ENCODE data around the gene DPYSL4. TPM values are rescaled to one million over a fixed set of nuclear protein-coding genes. Genes with fewer than 3 reads are reported as not detected.

The DPYSL4 gene
- total RNA-seq, 4 donors from 2014 or later = 1.5 to 5.0 TPM; not detected in 2

GRCh38 chr10:132232023-132232951 is 45.5 kb downstream of the DPYSL4 start:
- TF ChIP-seq CTCF (IDR thresholded peaks at IDR 0.05) (no peak), POLR2A (IDR thresholded peaks at IDR 0.05) (no peak)
- no peak for DNase-seq
- Histone ChIP-seq H3K27ac (no peak overlapping the region), H3K9me3 (no peaks in the 10 kb centered on the region), H3K27me3 (no peaks in the 10 kb centered on the region), H3K4me3 (no peak overlapping the region), H3K36me3 (no peaks in the 10 kb centered on the region), H3K4me1 (peaks cover 0 to 2% of the 10 kb centered on the region in 2 donors)
- intact Hi-C loops (cut with DNase I; ENCODE audit: low total_unique reads) = no loop called here

GRCh38 chr10:132232981-132233380 is 46.2 kb downstream of the DPYSL4 start:
- intact Hi-C loops (cut with DNase I; ENCODE audit: low total_unique reads) = no loop called here
- TF ChIP-seq CTCF (IDR thresholded peaks at IDR 0.05) = no peak

GRCh38 chr10:132233501-132234085 is 46.8 kb downstream of the DPYSL4 start:
- no peak overlapping the region for H3K4me3 ChIP-seq
- H3K36me3 ChIP-seq = no peaks in the 10 kb centered on the region
- TF ChIP-seq CTCF (IDR thresholded peaks at IDR 0.05) = no peak
- no peak for TF ChIP-seq POLR2A (IDR thresholded peaks at IDR 0.05)
- no peaks in the 10 kb centered on the region for H3K9me3 ChIP-seq
- intact Hi-C loops (cut with DNase I; ENCODE audit: low total_unique reads) = no loop called here
- H3K4me1 ChIP-seq = peaks cover 0 to 2% of the 10 kb centered on the region in 2 donors
- no peak overlapping the region for H3K27ac ChIP-seq
- DNase-seq = no peak
- no peaks in the 10 kb centered on the region for H3K27me3 ChIP-seq

More at GRCh38 chr10:132232981-132233380, 46.2 kb downstream of the DPYSL4 start:
- DNase-seq = no peak
- H3K4me3 ChIP-seq = no peak overlapping the region
- no peak overlapping the region for H3K27ac ChIP-seq
- no peaks in the 10 kb centered on the region for H3K36me3 ChIP-seq
- H3K27me3 ChIP-seq = no peaks in the 10 kb centered on the region
- H3K4me1 ChIP-seq = peaks cover 0 to 2% of the 10 kb centered on the region in 2 donors
- no peaks in the 10 kb centered on the region for H3K9me3 ChIP-seq

GRCh38 chr10:132234860-132235259 is 48.1 kb downstream of the DPYSL4 start:
- Histone ChIP-seq H3K27me3 (no peaks in the 10 kb centered on the region), H3K4me3 (no peak overlapping the region), H3K9me3 (no peaks in the 10 kb centered on the region), H3K27ac (no peak overlapping the region), H3K36me3 (no peaks in the 10 kb centered on the region), H3K4me1 (peaks cover 0 to 2% of the 10 kb centered on the region in 2 donors)
- DNase-seq = no peak
- TF ChIP-seq POLR2A (IDR thresholded peaks at IDR 0.05) (no peak), CTCF (IDR thresholded peaks at IDR 0.05) (no peak)
- intact Hi-C loops (cut with DNase I; ENCODE audit: low total_unique reads) = no loop called here

GRCh38 chr10:132236161-132236560 is 49.4 kb downstream of the DPYSL4 start:
- no peaks in the 10 kb centered on the region for H3K9me3 ChIP-seq
- no peaks in the 10 kb centered on the region for H3K4me1 ChIP-seq
- H3K36me3 ChIP-seq = no peaks in the 10 kb centered on the region
- H3K4me3 ChIP-seq = no peak overlapping the region
- DNase-seq = no peak
- TF ChIP-seq CTCF (IDR thresholded peaks at IDR 0.05) (no peak), POLR2A (IDR thresholded peaks at IDR 0.05) (no peak)
- H3K27ac ChIP-seq = no peak overlapping the region
- intact Hi-C loops (cut with DNase I; ENCODE audit: low total_unique reads) = no loop called here
- no peaks in the 10 kb centered on the region for H3K27me3 ChIP-seq
